HG03354 (cell line): ENCODE results near the gene MCEMP1.
"Not testable (repeated sequence)": the region's sequence is repeated elsewhere in the genome, so short reads cannot be mapped to it uniquely, and the experiment has no call there.

Experiments
- ATAC-seq: cut with Tn5 transposase; IDR thresholded peaks from one replicate; pipeline ENCODE4 v1.9.1; 2021; ENCODE audit warnings: mild to moderate bottlenecking; ENCODE audit not compliant: unreplicated experiment, poor library complexity, severe bottlenecking

Gene MCEMP1

GRCh38 chr19:7643031-7643415, 33.9 kb upstream of the MCEMP1 start:
- ATAC-seq = no peak

GRCh38 chr19:7643629-7644549, 33.0 kb upstream of the MCEMP1 start:
- not testable (repeated sequence) for ATAC-seq

- no peak for ATAC-seq
These were observed 32.4 kb upstream of the MCEMP1 start for GRCh38 chr19:7644550-7644877.

GRCh38 chr19:7645163-7645562, 31.7 kb upstream of the MCEMP1 start:
- no peak for ATAC-seq

- no peak for ATAC-seq
These were observed 31.0 kb upstream of the MCEMP1 start for GRCh38 chr19:7645656-7646425.

GRCh38 chr19:7646426-7646700, 30.5 kb upstream of the MCEMP1 start:
- ATAC-seq = no peak

GRCh38 chr19:7647156-7647555, 29.7 kb upstream of the MCEMP1 start:
- no peak for ATAC-seq

- ATAC-seq = no peak
These were observed 28.4 kb upstream of the MCEMP1 start for GRCh38 chr19:7648265-7649014.

- no peak for ATAC-seq
These were observed 26.7 kb upstream of the MCEMP1 start for GRCh38 chr19:7650148-7650547.

GRCh38 chr19:7652061-7652641, 24.7 kb upstream of the MCEMP1 start:
- ATAC-seq = no peak

GRCh38 chr19:7654401-7654800, 22.5 kb upstream of the MCEMP1 start:
- no peak for ATAC-seq

- no peak for ATAC-seq
These were observed 21.3 kb upstream of the MCEMP1 start for GRCh38 chr19:7655581-7655980.

GRCh38 chr19:7657131-7657751, 19.6 kb upstream of the MCEMP1 start:
- no peak for ATAC-seq

GRCh38 chr19:7658219-7658686, 18.6 kb upstream of the MCEMP1 start:
- peak; percentile 72 for ATAC-seq

- ATAC-seq = no peak
These were observed 14.9 kb upstream of the MCEMP1 start for GRCh38 chr19:7661744-7662538.

- no peak for ATAC-seq
These were observed 14.2 kb upstream of the MCEMP1 start for GRCh38 chr19:7662657-7663056.

- ATAC-seq = no peak
These were observed 13.2 kb upstream of the MCEMP1 start for GRCh38 chr19:7663706-7664105.

- no peak for ATAC-seq
These were observed 11.8 kb upstream of the MCEMP1 start for GRCh38 chr19:7665076-7665475.

- no peak for ATAC-seq
These were observed 8.0 kb upstream of the MCEMP1 start, which contains the start of gene RETN for GRCh38 chr19:7668842-7669241. Gene RETN (plus strand): TSS chr19:7669049. CDS start chr19:7669327, 278 bp downstream.
